ENCODE data around the gene RLN3. TPM values are rescaled to one million over a fixed set of nuclear protein-coding genes. Genes with fewer than 3 reads are reported as not detected.

The RLN3 gene
- total RNA-seq, 1 donor from 2014 or later = not detected

GRCh38 chr19:13980340-13980739 is 47.6 kb upstream of the RLN3 start:
- Mint-ChIP-seq H3K27me3 (ENCODE audit: low read depth) (no peaks in the 10 kb centered on the region), H3K4me1 (ENCODE audit: low read depth) (peaks cover 17% of the 10 kb centered on the region), H3K9me3 (ENCODE audit: low read depth) (no peaks in the 10 kb centered on the region), H3K4me3 (ENCODE audit: unreplicated experiment) (no peak overlapping the region), H3K36me3 (ENCODE audit: low read depth) (no peaks in the 10 kb centered on the region), H3K27ac (ENCODE audit: unreplicated experiment) (no peak overlapping the region)
- no peak for TF ChIP-seq CTCF (IDR thresholded peaks at IDR 0.05)
- DNase-seq (ENCODE audit: low spot score) = no peak

GRCh38 chr19:13981021-13981420 is 46.9 kb upstream of the RLN3 start:
- H3K9me3 Mint-ChIP-seq (ENCODE audit: low read depth) = no peaks in the 10 kb centered on the region
- no peak for TF ChIP-seq CTCF (IDR thresholded peaks at IDR 0.05)
- H3K4me1 Mint-ChIP-seq (ENCODE audit: low read depth) = peaks cover 13% of the 10 kb centered on the region
- H3K4me3 Mint-ChIP-seq (ENCODE audit: unreplicated experiment) = no peak overlapping the region
- no peak overlapping the region for H3K27ac Mint-ChIP-seq (ENCODE audit: unreplicated experiment)
- H3K27me3 Mint-ChIP-seq (ENCODE audit: low read depth) = no peaks in the 10 kb centered on the region
- DNase-seq (ENCODE audit: low spot score) = no peak
- no peaks in the 10 kb centered on the region for H3K36me3 Mint-ChIP-seq (ENCODE audit: low read depth)

- H3K4me3 Mint-ChIP-seq (ENCODE audit: unreplicated experiment) = no peak overlapping the region
- no peak for TF ChIP-seq CTCF (IDR thresholded peaks at IDR 0.05)
- H3K27me3 Mint-ChIP-seq (ENCODE audit: low read depth) = no peaks in the 10 kb centered on the region
- peaks cover 11% of the 10 kb centered on the region for H3K4me1 Mint-ChIP-seq (ENCODE audit: low read depth)
- no peaks in the 10 kb centered on the region for H3K36me3 Mint-ChIP-seq (ENCODE audit: low read depth)
- no peak for DNase-seq (ENCODE audit: low spot score)
- H3K27ac Mint-ChIP-seq (ENCODE audit: unreplicated experiment) = no peak overlapping the region
- no peaks in the 10 kb centered on the region for H3K9me3 Mint-ChIP-seq (ENCODE audit: low read depth)
These were observed 46.5 kb upstream of the RLN3 start for GRCh38 chr19:13981467-13981866.

GRCh38 chr19:13981988-13982501 is 45.9 kb upstream of the RLN3 start:
- Mint-ChIP-seq H3K4me1 (ENCODE audit: low read depth) (peaks cover 13% of the 10 kb centered on the region), H3K4me3 (ENCODE audit: unreplicated experiment) (no peak overlapping the region), H3K9me3 (ENCODE audit: low read depth) (no peaks in the 10 kb centered on the region), H3K36me3 (ENCODE audit: low read depth) (no peaks in the 10 kb centered on the region), H3K27me3 (ENCODE audit: low read depth) (no peaks in the 10 kb centered on the region), H3K27ac (ENCODE audit: unreplicated experiment) (no peak overlapping the region)
- no peak for DNase-seq (ENCODE audit: low spot score)
- no peak for TF ChIP-seq CTCF (IDR thresholded peaks at IDR 0.05)

- DNase-seq (ENCODE audit: low spot score) = no peak
- Mint-ChIP-seq H3K27me3 (ENCODE audit: low read depth) (no peaks in the 10 kb centered on the region), H3K27ac (ENCODE audit: unreplicated experiment) (no peak overlapping the region), H3K9me3 (ENCODE audit: low read depth) (no peaks in the 10 kb centered on the region), H3K36me3 (ENCODE audit: low read depth) (no peaks in the 10 kb centered on the region), H3K4me3 (ENCODE audit: unreplicated experiment) (no peak overlapping the region), H3K4me1 (ENCODE audit: low read depth) (peaks cover 17% of the 10 kb centered on the region)
- no peak for TF ChIP-seq CTCF (IDR thresholded peaks at IDR 0.05)
These were observed 45.2 kb upstream of the RLN3 start for GRCh38 chr19:13982773-13983172.

All from chondrocyte (in vitro differentiated cells).